ENCODE measurements around the gene PTPRN. TPM values are rescaled to one million over a fixed set of nuclear protein-coding genes. Genes with fewer than 3 reads are reported as not detected.

Gene PTPRN
- total RNA-seq: 10 to 100 TPM in 4 of 6 donors, 1 to 10 TPM in 2; 6.3 to 81.7 (median 23.7) TPM
- 100 to 1,000 TPM in 1 of 2 donors, 10 to 100 TPM in 1; 58.3 to 220 TPM for polyA plus RNA-seq

DNA sequence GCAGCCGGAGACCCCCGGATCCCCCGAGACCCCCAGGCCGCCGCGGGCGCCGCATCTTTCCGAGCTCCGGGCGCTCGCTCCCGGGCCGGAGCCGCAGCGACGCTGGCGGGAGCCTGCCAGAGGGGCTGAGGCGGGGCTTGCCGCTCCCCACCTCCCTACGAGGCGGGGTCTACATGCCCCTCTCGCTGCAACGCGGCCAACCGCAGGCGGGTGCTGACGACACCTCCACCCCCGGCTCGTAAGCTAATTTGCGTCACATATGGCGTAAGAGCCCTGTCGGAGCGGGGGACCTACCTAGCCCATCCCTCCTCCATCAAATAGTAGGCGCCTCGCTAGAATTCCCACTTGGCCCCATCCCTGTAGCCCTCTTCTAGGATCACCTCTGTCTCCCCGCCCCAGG, at the start of gene PTPRN:
PTPRN (minus strand) TSS at position 124 of the 400 bp plus-strand sequence; CDS start at position 55, 69 bp downstream.
- H3K27ac ChIP-seq: no peak within 1 kb of the TSS
- ATAC-seq (peak in 3 of 4 donors; percentile 37 to 87 (median 81)), DNase-seq (no peak), FAIRE-seq (no peak)
- no peaks in the 10 kb centered on the region for H3K4me1 ChIP-seq
- 4% methylated on average over 35 to 37 of the region's 37 CpGs for WGBS, 2 donors
- TF ChIP-seq, protein P1, sequence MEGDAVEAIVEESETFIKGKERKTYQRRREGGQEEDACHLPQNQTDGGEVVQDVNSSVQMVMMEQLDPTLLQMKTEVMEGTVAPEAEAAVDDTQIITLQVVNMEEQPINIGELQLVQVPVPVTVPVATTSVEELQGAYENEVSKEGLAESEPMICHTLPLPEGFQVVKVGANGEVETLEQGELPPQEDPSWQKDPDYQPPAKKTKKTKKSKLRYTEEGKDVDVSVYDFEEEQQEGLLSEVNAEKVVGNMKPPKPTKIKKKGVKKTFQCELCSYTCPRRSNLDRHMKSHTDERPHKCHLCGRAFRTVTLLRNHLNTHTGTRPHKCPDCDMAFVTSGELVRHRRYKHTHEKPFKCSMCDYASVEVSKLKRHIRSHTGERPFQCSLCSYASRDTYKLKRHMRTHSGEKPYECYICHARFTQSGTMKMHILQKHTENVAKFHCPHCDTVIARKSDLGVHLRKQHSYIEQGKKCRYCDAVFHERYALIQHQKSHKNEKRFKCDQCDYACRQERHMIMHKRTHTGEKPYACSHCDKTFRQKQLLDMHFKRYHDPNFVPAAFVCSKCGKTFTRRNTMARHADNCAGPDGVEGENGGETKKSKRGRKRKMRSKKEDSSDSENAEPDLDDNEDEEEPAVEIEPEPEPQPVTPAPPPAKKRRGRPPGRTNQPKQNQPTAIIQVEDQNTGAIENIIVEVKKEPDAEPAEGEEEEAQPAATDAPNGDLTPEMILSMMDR (IDR thresholded peaks at IDR 0.05): no peak
- peaks cover 0 to 13% (median 2%) of the 10 kb centered on the region in 4 donors for H3K27me3 ChIP-seq
- intact Hi-C loops (cut with DNase I): loop anchor here in 2 of 3 donors (10.0 kb wide), 2 partner anchors 144 to 274 kb away; partner anchors contain the start of gene NHEJ1 (in 1 of the 2)
- H3K4me3 ChIP-seq: peak within 1 kb of the TSS in 1 of 4 donors; percentile 6
- no peaks in the 10 kb centered on the region for H3K36me3 ChIP-seq
- no peaks in the 10 kb centered on the region for H3K9me3 ChIP-seq

DNA sequence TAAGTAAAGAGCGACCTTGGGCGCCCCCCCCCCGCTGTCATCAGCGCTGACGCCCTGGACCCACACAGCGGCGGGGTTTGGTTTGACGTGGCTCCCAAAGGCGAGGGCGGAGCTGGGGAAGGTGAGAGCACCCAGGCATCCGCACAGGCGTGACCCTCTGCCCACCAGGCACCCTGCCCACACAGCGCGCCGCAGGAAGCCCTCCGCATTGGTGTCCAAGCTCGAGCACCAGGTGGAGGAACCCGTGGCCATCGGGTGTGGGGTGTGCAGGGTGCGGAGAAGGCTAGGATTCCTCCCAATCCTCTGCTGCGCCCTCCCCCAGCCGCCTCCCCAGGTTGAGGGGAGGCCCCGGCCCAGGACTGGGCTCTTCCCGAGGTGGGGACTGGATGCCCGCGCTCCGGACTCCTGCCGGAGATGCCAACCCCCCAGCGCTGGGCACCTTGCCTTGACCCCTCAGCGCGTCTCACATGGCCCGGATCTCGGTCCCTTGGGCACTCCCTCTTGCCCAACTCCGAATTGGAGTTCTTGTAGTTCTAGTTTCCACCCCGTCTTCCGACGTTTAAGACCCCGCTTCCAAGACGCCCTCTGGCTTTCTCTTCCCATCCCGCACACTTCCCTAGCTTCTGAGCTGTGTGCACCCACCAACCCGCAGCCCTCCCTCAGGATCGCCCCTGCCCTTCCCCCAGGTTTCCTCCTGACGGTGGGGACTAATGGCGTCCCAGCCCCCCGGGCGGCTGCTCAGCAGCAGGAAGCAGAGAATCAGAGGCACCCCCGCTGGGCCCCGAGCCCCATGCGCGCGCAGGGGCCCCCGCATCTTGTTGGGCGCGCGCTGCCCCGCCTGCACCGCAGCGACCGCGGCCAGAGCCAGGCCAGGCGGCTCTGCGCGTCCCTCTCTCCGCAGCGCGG, 49.2 kb upstream of the PTPRN start:
- Histone ChIP-seq H3K36me3 (no peaks in the 10 kb centered on the region), H3K27ac (no peak overlapping the region), H3K4me1 (peaks cover 0 to 4% (median 0%) of the 10 kb centered on the region in 3 donors), H3K27me3 (peaks cover 0 to 15% (median 3%) of the 10 kb centered on the region in 4 donors), H3K9me3 (no peaks in the 10 kb centered on the region), H3K4me3 (no peak overlapping the region)
- ATAC-seq (peak in 3 of 4 donors; percentile 32 to 75 (median 51)), DNase-seq (peak in 1 of 6 donors; percentile 56), FAIRE-seq (no peak)
- 2 to 3% methylated on average over 59 to 66 of the region's 66 CpGs for WGBS, 2 donors
- intact Hi-C loops (cut with DNase I): no loop called here
- TF ChIP-seq, protein P1 (IDR thresholded peaks at IDR 0.05): no peak

DNA sequence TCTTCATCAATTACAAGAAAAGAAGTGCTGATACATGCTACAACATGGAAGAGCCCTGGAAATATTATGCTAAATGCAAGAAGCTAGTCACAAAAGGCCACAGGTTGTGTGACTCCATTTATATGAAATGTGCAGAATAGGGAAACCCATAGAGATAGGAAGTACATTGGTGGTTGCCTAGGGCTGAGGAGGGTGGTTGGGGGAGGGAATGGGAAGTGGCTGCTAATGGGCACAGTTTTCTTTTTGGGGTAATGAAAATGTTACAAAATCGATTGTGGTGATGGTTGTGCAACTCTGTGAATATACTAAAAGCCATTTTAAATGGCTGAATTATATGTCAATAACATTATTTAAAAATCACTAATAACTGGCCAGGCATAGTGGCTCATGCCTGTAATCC, 47.6 kb upstream of the PTPRN start:
- Histone ChIP-seq H3K27me3 (peaks cover 0 to 15% (median 3%) of the 10 kb centered on the region in 4 donors), H3K36me3 (no peaks in the 10 kb centered on the region), H3K9me3 (no peaks in the 10 kb centered on the region), H3K4me3 (no peak overlapping the region), H3K4me1 (peaks cover 0 to 4% (median 0%) of the 10 kb centered on the region in 3 donors), H3K27ac (no peak overlapping the region)
- FAIRE-seq (no peak), DNase-seq (no peak), ATAC-seq (peak in 1 of 4 donors; percentile 60)
- 30 to 52% methylated on average over 1 of the region's 1 CpG for WGBS, 2 donors
- TF ChIP-seq, protein P1 (IDR thresholded peaks at IDR 0.05): no peak
- intact Hi-C loops (cut with DNase I): no loop called here

DNA sequence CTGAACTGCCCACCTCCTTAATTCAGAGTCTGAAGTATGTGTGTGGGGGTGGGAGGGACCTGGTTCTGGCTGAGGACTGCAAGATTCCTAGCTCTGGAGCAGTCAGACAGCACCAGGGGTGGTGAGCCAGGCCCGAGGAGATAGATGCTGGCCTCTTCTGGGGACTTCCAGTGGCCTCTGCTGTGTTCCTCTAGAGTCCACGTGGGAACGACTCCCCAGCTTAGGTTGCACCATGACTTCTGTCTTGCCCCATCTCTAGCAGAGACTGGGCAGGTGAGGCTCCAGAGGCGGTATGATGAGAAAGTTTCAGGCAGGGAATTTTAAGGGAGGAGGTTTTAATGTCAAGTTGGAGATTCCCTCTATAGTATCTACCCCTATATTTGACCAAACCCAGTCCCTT, 45.4 kb upstream of the PTPRN start:
- peaks cover 0 to 15% (median 3%) of the 10 kb centered on the region in 4 donors for H3K27me3 ChIP-seq
- intact Hi-C loops (cut with DNase I): no loop called here
- WGBS, 2 donors: 44 to 63% methylated on average over 4 of the region's 4 CpGs

More for the DNA sequence above, 45.4 kb upstream of the PTPRN start:
- Histone ChIP-seq H3K36me3 (no peaks in the 10 kb centered on the region), H3K27ac (no peak overlapping the region), H3K9me3 (no peaks in the 10 kb centered on the region), H3K4me1 (peaks cover 0 to 4% (median 0%) of the 10 kb centered on the region in 3 donors), H3K4me3 (no peak overlapping the region)
- FAIRE-seq (no peak), ATAC-seq (no peak), DNase-seq (no peak)
- TF ChIP-seq, protein P1 (IDR thresholded peaks at IDR 0.05): no peak
